Ureter (tissue), 1 donor: ENCODE measurements around the gene PLXNA4. TPM values are rescaled to one million over a fixed set of nuclear protein-coding genes. Genes with fewer than 3 reads are reported as not detected.

Experiments used
- DNase-seq: peaks from one replicate; pipeline ENCODE4 v3.0.0-alpha.2; 2020; ENCODE audit warnings: low spot score
- total RNA-seq: library from RNA; stranded (reverse); gene quantifications from one replicate; pipeline ENCODE4 v1.2.4, GENCODE V29; 2023
- donor health status: DM: yes; HTN: yes; CAD: no.

The PLXNA4 gene
- total RNA-seq, 1 donor from 2014 or later: 7.6 TPM

DNA sequence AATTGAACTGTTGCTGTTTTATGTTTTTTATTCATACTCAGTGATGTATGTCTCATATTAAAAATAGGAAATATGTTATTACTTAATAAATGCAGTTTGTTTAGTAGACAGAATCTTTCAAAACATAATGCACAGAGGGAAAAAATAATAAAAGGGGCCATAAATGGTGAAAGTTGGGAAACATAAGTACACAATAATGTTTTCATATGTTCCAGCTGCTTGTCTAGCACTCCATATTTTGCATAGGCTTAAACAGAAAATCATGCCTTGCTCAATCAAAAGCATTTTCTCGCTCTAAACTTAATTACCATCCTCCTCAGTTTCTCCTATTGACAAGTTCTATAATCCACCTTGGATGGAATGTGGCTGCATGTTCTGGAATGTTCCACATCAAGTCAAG is 333.2 kb downstream of the PLXNA4 start:
- no peak for DNase-seq

GRCh38 chr7:132242192-132242812 is 334.0 kb downstream of the PLXNA4 start:
- no peak for DNase-seq

DNA sequence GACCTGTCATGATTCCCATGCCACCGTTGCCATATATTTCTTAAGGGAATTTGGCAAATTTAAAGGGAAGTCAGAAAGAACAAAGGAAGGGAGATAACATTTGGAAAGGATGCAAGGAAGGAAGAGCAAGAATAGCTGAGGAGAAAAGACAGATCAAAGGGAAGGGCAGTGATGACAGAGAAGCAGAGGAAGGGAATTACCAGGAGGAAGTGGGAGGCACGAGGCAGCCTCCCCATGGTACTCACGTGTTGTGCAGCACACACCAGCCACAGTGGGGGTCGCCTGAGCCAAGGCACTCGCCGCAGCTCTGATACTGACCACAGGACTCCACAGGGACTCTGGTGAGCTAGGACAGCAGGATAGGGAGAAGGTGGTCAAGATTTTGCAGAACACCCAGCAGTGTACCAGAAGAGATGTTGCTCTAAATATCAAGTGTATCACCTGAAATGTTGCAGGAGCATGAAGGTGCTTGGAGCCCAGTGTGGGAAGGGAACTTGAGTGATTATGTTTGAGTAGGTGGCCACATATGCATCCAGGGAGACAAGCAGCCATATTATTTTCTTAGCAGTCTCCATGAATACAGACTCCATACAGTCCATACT is 335.3 kb downstream of the PLXNA4 start:
- no peak for DNase-seq

DNA sequence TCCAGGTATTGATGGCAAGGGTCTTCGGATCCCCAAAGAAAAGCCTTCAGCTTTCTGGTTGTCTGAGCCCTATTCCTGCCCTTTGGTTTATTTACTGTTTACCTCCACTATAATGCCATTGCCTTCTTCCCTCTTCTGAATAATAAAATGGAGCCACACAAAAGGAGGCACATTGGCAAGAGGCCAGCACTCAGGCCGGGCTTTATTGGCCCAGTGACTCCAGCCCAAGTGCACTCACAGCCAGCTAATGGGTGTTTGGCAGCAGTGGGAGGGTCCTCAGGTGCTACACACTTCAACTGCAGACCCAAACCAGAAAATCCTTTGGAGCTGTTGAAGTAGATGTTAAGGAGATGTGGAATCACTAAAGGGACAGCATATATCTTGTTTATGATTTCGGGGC is 336.0 kb downstream of the PLXNA4 start:
- no peak for DNase-seq

- no peak for DNase-seq
These were observed 336.8 kb downstream of the PLXNA4 start for GRCh38 chr7:132239422-132239994.

DNA sequence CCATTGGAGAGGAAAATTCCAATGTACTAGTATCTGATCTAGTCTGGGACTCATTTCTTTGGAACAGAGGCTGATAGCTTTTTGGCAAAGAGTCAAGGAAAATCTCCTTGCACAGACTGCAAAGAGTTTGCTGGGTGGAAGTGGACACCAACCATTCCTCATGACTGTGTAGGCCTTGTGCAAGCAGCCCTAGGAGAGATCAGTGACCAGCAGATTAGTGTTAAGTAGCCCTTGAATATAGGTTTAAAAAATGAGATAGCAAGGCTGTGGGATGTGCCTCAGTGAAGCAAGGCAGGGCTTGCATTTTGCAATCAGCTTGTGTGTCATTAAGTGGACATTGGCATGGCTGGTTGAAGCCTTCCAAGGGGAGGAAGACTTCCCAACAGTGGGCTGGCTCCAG is 341.6 kb downstream of the PLXNA4 start:
- no peak for DNase-seq

DNA sequence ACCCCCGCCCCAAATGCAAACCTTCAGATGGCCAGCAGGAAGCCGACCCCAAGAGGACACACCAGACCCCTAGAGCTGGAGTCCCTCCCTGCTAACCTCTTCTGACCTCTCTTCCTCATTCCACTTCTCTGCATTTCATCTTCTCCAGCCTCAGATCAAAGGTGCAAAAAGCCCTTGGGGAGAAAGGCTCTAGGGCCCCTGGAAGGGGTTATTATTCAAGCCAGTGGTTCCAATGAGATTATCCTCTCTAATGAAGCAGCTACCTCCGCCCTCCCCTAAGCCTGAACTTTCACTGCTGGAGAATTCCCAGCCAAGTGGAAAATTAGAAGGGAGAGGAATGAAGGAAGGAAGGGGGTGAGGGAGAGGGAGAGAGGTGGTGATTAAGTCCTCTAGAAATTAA is 343.9 kb downstream of the PLXNA4 start:
- no peak for DNase-seq

GRCh38 chr7:132230462-132230861 is 345.8 kb downstream of the PLXNA4 start:
- DNase-seq: no peak

- no peak for DNase-seq
These were observed 348.0 kb downstream of the PLXNA4 start for GRCh38 chr7:132228240-132228639.

- DNase-seq: no peak
These were observed 349.3 kb downstream of the PLXNA4 start for GRCh38 chr7:132226957-132227290.

- no peak for DNase-seq
These were observed 350.0 kb downstream of the PLXNA4 start for GRCh38 chr7:132226046-132226956.

DNA sequence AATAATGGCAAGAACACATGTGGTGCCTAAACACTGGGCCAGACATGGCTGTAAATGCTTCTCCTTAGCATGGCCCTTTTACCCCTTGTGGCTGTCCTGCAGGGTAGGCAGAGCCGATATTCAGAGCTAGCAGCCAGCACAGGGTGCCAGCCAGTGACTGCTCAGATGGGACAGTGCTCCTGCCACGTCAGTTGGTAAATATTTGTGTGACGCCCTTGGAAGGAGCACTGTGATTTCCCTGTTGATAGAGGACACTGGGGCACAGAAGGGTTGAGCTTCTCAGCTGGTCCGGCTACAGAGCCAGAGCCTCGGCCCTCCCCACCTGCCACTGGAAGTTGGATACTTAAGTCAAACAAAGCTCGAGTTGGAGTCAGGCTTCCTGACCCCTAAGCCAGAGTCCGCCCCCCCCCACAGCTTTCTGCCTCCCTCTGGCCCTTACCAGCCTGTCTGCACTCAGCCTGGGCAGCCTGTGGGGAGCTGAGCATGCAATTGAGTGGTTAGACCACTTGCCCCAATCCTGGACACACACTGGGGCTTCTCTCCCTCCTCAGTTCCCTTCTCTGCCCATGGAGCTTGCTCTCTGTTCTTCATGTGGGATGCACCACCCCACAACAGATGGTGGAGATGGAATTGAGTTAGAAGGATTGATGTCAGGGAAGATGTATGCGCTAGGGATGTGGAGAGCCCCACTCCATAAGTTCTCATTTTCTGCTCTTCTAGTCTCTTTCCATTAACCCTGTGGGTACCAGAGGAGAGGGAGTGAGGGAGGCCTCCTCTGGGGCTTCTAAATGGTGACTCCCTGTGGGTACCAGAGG is 350.8 kb downstream of the PLXNA4 start:
- DNase-seq: peak; percentile 52

DNA sequence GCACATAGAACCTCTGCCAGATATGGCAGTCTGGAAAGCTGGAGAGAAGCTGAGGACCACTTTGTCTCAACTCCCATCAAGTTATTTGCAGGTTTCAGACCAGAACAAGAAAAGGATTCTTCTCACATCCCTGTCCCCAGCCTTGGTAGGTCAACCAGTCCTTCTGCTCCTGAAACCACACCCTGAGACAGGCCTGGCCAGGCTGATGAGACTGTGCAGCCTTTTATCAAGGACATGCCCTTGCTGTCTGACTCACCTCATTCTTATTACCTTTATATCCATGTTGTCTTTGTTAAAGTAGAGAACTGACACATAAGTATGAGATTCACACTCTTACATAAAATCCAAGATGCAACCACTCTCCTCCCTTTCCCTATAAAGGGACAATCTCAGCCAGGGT is 354.9 kb downstream of the PLXNA4 start:
- no peak for DNase-seq

- no peak for DNase-seq
These were observed 356.2 kb downstream of the PLXNA4 start for GRCh38 chr7:132220060-132220459.

GRCh38 chr7:132218876-132219275 is 357.4 kb downstream of the PLXNA4 start:
- DNase-seq: no peak

GRCh38 chr7:132216847-132217525 is 359.3 kb downstream of the PLXNA4 start:
- no peak for DNase-seq

DNA sequence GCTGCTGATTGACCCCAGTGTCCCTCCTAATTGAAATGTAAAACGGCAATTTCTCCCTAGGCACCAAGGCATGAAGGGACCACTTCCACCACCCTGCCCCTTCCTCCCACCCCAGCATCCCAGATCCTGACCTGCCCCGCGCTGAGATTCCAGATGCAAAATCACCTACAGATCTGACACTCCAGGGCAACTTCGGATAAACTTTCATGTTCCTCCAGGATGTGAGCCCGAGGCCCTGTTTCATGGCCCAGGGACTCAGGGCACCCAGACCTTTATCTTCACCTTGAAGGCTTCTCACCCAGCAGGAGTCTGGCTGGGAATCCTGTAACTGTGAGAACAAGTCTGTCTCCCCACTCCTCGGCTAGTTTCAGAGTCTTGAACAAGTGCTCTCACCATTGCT is 361.8 kb downstream of the PLXNA4 start:
- DNase-seq: no peak

DNA sequence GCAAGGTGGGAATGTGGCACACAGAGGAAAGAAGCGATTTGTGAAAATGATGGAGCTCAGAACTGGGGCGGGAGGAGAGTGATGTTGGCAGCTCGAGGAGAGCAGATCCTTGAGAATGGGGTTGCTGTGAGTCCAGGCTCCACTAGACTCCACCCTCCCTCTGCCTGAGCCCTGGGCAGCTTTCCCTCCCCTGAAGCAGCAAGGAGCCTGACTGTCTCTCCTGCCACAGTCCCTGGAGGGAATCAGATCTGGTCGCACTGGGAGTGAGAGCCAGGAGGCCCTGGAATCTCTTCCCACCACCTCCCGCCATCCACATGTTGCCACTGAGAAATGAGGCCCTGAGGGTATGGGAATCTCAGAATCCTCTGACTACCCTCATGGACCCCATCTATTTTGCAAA is 362.7 kb downstream of the PLXNA4 start:
- no peak for DNase-seq

DNA sequence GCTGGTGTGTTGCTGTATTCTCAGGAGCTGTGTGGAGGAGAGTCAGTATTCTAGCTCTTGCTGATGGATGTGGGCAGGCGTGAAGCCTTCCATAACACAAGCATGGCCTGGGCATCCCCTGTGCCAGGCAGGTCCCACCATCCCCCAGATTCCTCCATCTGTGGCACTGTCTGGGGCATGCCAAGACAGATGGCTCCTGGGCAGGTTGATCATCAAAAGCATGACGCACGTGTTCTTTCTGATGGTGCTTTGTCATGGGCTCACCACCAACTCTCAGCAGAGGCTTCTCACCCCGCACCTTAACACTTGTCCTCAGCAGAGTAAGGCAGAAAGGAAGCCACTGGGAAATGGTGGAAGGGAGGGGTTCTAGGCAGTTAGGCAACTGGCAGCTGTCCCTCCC is 364.3 kb downstream of the PLXNA4 start:
- DNase-seq: no peak

GRCh38 chr7:132210821-132211220 is 365.4 kb downstream of the PLXNA4 start:
- DNase-seq: no peak

DNA sequence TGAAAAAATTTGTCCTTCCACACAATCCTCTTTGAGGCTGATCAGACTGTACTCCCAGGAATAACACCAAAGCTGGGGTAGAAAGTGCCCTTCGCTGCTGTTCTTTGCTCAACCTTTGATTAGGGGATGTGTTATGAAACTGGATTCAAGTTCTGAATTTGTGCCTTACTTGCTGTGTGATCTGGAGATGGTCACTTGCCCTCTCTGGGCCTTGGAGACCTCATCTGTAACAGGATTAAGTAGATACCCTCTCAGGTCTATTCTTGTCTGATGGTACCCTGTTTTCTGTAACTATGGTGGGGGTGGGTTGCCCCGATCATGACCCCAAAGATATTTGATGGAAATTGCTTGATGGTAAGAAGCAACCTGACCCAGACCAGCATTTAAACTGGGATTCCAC is 368.5 kb downstream of the PLXNA4 start:
- no peak for DNase-seq
